SU-DHL-6 (cell line): ENCODE results near the gene SLAMF7.

Source experiments
- H2AFZ ChIP-seq: fragments of 200-600 bp; sonication (generic); 2 replicates; pipeline ENCODE4 v1.6.1; 2014; ENCODE audit warnings: low read depth, mild to moderate bottlenecking, moderate library complexity, mixed read lengths, antibody characterized with exemption, low read length; ENCODE audit not compliant: severe bottlenecking
- H3F3A ChIP-seq: fragments of 200-600 bp; shearing (Covaris generic); 2 replicates; pipeline ENCODE4 v1.6.0; 2016; ENCODE audit warnings: antibody characterized with exemption, mild to moderate bottlenecking; ENCODE audit not compliant: insufficient read depth
- H3K27ac ChIP-seq: fragments of 200-600 bp; sonication (generic); 2 replicates; pipeline ENCODE4 v1.5.1; 2016; ENCODE audit warnings: low read depth, mild to moderate bottlenecking, low read length, moderate library complexity, mixed read lengths
- H3K27me3 ChIP-seq: fragments of 200-600 bp; sonication (generic), shearing (Covaris generic); 2 replicates; pipeline ENCODE4 v1.6.0; 2014; ENCODE audit warnings: mild to moderate bottlenecking, low read length
- H3K36me3 ChIP-seq: fragments of 200-600 bp; sonication (generic); 2 replicates; pipeline ENCODE4 v1.6.1; 2014; ENCODE audit warnings: mild to moderate bottlenecking, low read length, mixed read lengths
- H3K4me2 ChIP-seq: fragments of 300-600, 200-600 bp; shearing (Covaris generic), sonication (generic); 2 replicates; pipeline ENCODE4 v1.6.0; 2014; ENCODE audit warnings: low read length, low read depth, mild to moderate bottlenecking; ENCODE audit not compliant: poor library complexity, severe bottlenecking
- H3K4me3 ChIP-seq: fragments of 200-600 bp; sonication (generic); 2 replicates; pipeline ENCODE4 v1.5.1; 2014; ENCODE audit warnings: antibody characterized with exemption, low read length, mild to moderate bottlenecking, mixed read lengths; ENCODE audit not compliant: insufficient read depth, poor library complexity, severe bottlenecking
- H3K79me2 ChIP-seq: fragments of 200-600 bp; sonication (generic); 2 replicates; pipeline ENCODE4 v1.6.1; 2014; ENCODE audit warnings: mild to moderate bottlenecking, low read length, moderate library complexity; ENCODE audit not compliant: insufficient read depth
- H3K9ac ChIP-seq: fragments of 200-600 bp; sonication (generic); 2 replicates; pipeline ENCODE4 v1.7.0; 2014; ENCODE audit warnings: mild to moderate bottlenecking, low read length
- H3K9me2 ChIP-seq: fragments of 200-600 bp; sonication (generic); replicated peaks from 2 replicates; pipeline ENCODE4 v1.6.1; 2014; ENCODE audit warnings: low read length; ENCODE audit not compliant: insufficient read depth
- H3K9me3 ChIP-seq: fragments of 200-600 bp; sonication (generic); 2 replicates; pipeline ENCODE4 v1.6.1; 2014; ENCODE audit warnings: low read length, mixed read lengths; ENCODE audit not compliant: insufficient read depth
- H4K20me1 ChIP-seq: fragments of 200-600 bp; sonication (generic); 2 replicates; pipeline ENCODE4 v1.6.1; 2014; ENCODE audit warnings: low read depth, mild to moderate bottlenecking, antibody characterized with exemption, low read length, moderate library complexity, mixed read lengths
- CTCF ChIP-seq: fragments of 200-600 bp; sonication (generic); IDR thresholded peaks from one replicate; pipeline ENCODE4 v1.5.1; 2017; ENCODE audit warnings: antibody characterized with exemption, mild to moderate bottlenecking, low read length, moderate library complexity; ENCODE audit not compliant: insufficient read depth, poor library complexity, severe bottlenecking
- EZH2phosphoT487 ChIP-seq: fragments of 200-600 bp; sonication (generic), shearing (Covaris generic); conservative IDR thresholded peaks from 2 replicates; pipeline ENCODE4 v1.6.1; 2018; ENCODE audit warnings: mild to moderate bottlenecking, antibody characterized with exemption, low read length, moderate library complexity, mixed read lengths

Gene SLAMF7

GRCh38 chr1:160763993-160764392 lies 24.9 kb downstream of the SLAMF7 start:
- Histone ChIP-seq H3K79me2 (no peaks in the 10 kb centered on the region), H3K27ac (no peak overlapping the region), H3K36me3 (no peaks in the 10 kb centered on the region)

GRCh38 chr1:160767395-160768294 lies 28.6 kb downstream of the SLAMF7 start:
- Histone ChIP-seq H3K9ac (peak overlapping the region; percentile 46), H3K4me3 (peak overlapping the region; percentile 42), H3K4me2 (peak overlapping the region; percentile 65)

More at GRCh38 chr1:160763993-160764392, 24.9 kb downstream of the SLAMF7 start:
- Histone ChIP-seq H3F3A (no peaks in the 10 kb centered on the region), H4K20me1 (no peaks in the 10 kb centered on the region), H2AFZ (no peak overlapping the region), H3K9me2 (no peaks in the 10 kb centered on the region), H3K4me2 (no peak overlapping the region), H3K9me3 (no peaks in the 10 kb centered on the region), H3K9ac (no peak overlapping the region), H3K27me3 (no peaks in the 10 kb centered on the region), H3K4me3 (no peak overlapping the region)
- no peak for TF ChIP-seq CTCF
- no peak for TF ChIP-seq EZH2phosphoT487

GRCh38 chr1:160768295-160768657 lies 29.2 kb downstream of the SLAMF7 start:
- Histone ChIP-seq H3K36me3 (no peaks in the 10 kb centered on the region), H3K4me2 (peak overlapping the region; percentile 65), H3K9me3 (no peaks in the 10 kb centered on the region), H2AFZ (peak overlapping the region; percentile 97), H3K27me3 (no peaks in the 10 kb centered on the region), H4K20me1 (no peaks in the 10 kb centered on the region), H3K4me3 (peak overlapping the region; percentile 42), H3K9ac (peak overlapping the region; percentile 46), H3K27ac (no peak overlapping the region), H3K79me2 (no peaks in the 10 kb centered on the region), H3K9me2 (no peaks in the 10 kb centered on the region), H3F3A (no peaks in the 10 kb centered on the region)
- TF ChIP-seq EZH2phosphoT487 = no peak
- TF ChIP-seq CTCF = peak; percentile 65

More at GRCh38 chr1:160767395-160768294, 28.6 kb downstream of the SLAMF7 start:
- Histone ChIP-seq H3K9me3 (no peaks in the 10 kb centered on the region), H4K20me1 (no peaks in the 10 kb centered on the region), H2AFZ (peak overlapping the region; percentile 97), H3K79me2 (no peaks in the 10 kb centered on the region), H3K27ac (no peak overlapping the region), H3F3A (no peaks in the 10 kb centered on the region), H3K27me3 (no peaks in the 10 kb centered on the region), H3K9me2 (no peaks in the 10 kb centered on the region), H3K36me3 (no peaks in the 10 kb centered on the region)
- no peak for TF ChIP-seq CTCF
- TF ChIP-seq EZH2phosphoT487 = no peak
